HepG2 (cell line): ENCODE data around the gene ANKRD13D. TPM values are rescaled to one million over a fixed set of nuclear protein-coding genes. Genes with fewer than 3 reads are reported as not detected.

Source experiments
- ATAC-seq: fragments of 200-7000 bp; cut with Tn5 transposase; 3 replicates; pipeline ENCODE4 v1.9.1; 2020; ENCODE audit warnings: mild to moderate bottlenecking, moderate library complexity
- BruUV-seq: library from RNA; stranded (reverse); fragments of 400-500 nt; replicated peaks from 2 replicates; lab custom pipeline; 2021; lab: Mats Ljungman, UMichigan
- CTCF ChIA-PET: fragments of 300-600 bp; formaldehyde crosslinking; extraction: SDS; loops from one replicate; lab custom pipeline; 2021; ENCODE audit warnings: low total read pairs, inconsistent platforms, low intra/inter-chr PET ratio; lab: Yijun Ruan, JAX
- POLR2A ChIA-PET: fragments of 350-600 bp; sonication (Branson Sonifier 250); formaldehyde crosslinking; loops from one replicate; lab custom pipeline; 2020; ENCODE audit warnings: antibody characterized with exemption, inconsistent platforms; lab: Yijun Ruan, JAX
- DNase-seq: peaks from one replicate; pipeline ENCODE4 v3.0.0-alpha.2; 2015; ENCODE audit warnings: low spot score
- FAIRE-seq: peaks from 3 replicates; lab custom pipeline; 2011; peaks lifted over from hg19 to GRCh38; lab: Jason Lieb, UNC
- H2AFZ ChIP-seq: one replicate; pipeline ENCODE4 v1.6.1; 2011; ENCODE audit warnings: low read length, inconsistent platforms
- H3K27ac ChIP-seq: fragments of 300-600 bp; 3 replicates; pipeline ENCODE4 v1.8.0; 2011; ENCODE audit warnings: mixed run types, mild to moderate bottlenecking, mixed read lengths, low read length, inconsistent platforms; ENCODE audit not compliant: insufficient read depth; ENCODE audit errors: extremely low read length
- H3K27me3 ChIP-seq, 2 experiments: fragments of 200-600 bp in 1 of 2; 2 replicates in 1 of 2; 3 replicates in 1 of 2; pipeline versions ENCODE4 v1.6.0 to v1.8.0; 2011; ENCODE audit warnings: low read length in 2 of 2, mild to moderate bottlenecking in 2 of 2, moderate library complexity in 2 of 2, inconsistent platforms in 1 of 2; ENCODE audit not compliant: insufficient read depth in 2 of 2, control insufficient read depth in 1 of 2
- H3K36me3 ChIP-seq, 2 experiments: fragments of 200-600 bp in 1 of 2; replicated peaks in 1 of 2; 2 replicates in 1 of 2; 3 replicates in 1 of 2; pipeline versions ENCODE4 v1.5.1 to v1.8.0; 2011; ENCODE audit warnings: low read length in 2 of 2, inconsistent platforms in 1 of 2; ENCODE audit not compliant: insufficient read depth in 2 of 2, control insufficient read depth in 1 of 2
- H3K4me1 ChIP-seq: 2 replicates; pipeline ENCODE4 v1.5.1; 2012; ENCODE audit warnings: low read length, inconsistent platforms; ENCODE audit not compliant: insufficient read depth
- H3K4me2 ChIP-seq: 2 replicates; pipeline ENCODE4 v1.6.0; 2011; ENCODE audit warnings: low read depth, low read length, inconsistent platforms
- H3K4me3 ChIP-seq, 3 experiments: fragments of 200-600 bp in 1 of 3; sonication (generic), shearing (Covaris generic) in 1 of 3; replicated peaks in 1 of 3; 2 replicates each; pipeline ENCODE4 v1.5.1; 2011 to 2016; ENCODE audit warnings: low read length in 3 of 3, inconsistent platforms in 2 of 3, low read depth in 2 of 3, mild to moderate bottlenecking in 2 of 3, control low read depth in 1 of 3, mixed read lengths in 1 of 3; ENCODE audit not compliant: insufficient read depth in 1 of 3
- H3K79me2 ChIP-seq: one replicate; pipeline ENCODE4 v1.6.1; 2011; ENCODE audit warnings: low read length, inconsistent platforms; ENCODE audit not compliant: insufficient read depth
- H3K9ac ChIP-seq: 2 replicates; pipeline ENCODE4 v1.6.0; 2011; ENCODE audit warnings: mild to moderate bottlenecking, low read depth, low read length, inconsistent platforms; ENCODE audit not compliant: insufficient read depth
- H3K9me3 ChIP-seq: 2 replicates; pipeline ENCODE4 v1.5.1; 2012; ENCODE audit warnings: mild to moderate bottlenecking, low read length
- H4K20me1 ChIP-seq: 2 replicates; pipeline ENCODE4 v1.6.0; 2011; ENCODE audit warnings: inconsistent platforms, mild to moderate bottlenecking, low read length, moderate library complexity; ENCODE audit not compliant: insufficient read depth
- AGO2 ChIP-seq: fragments of 200-400 bp; formaldehyde crosslinking; optimal IDR thresholded peaks from 2 replicates; pipeline ENCODE3; 2017; ENCODE audit warnings: mild to moderate bottlenecking, low read depth, low read length, moderate library complexity
- ATF3 ChIP-seq: sonication (generic); formaldehyde crosslinking; IDR thresholded peaks from 2 replicates; pipeline ENCODE4 v1.4.0; 2020; ENCODE audit warnings: missing genetic modification reagents
- CREB1 ChIP-seq, 2 experiments: fragments of 450-650 bp in 1 of 2; IDR thresholded peaks; 2 replicates each; pipeline ENCODE4 v1.6.1; 2016 to 2017; ENCODE audit warnings: control low read depth in 1 of 2, mild to moderate bottlenecking in 1 of 2, missing compliant biosample characterization in 1 of 2, missing genetic modification characterization in 1 of 2
- HNRNPL ChIP-seq: fragments of 200-400 bp; formaldehyde crosslinking; IDR thresholded peaks from 2 replicates; pipeline ENCODE4 v1.6.1; 2017; ENCODE audit warnings: mild to moderate bottlenecking, low read depth, low read length
- SATB2 ChIP-seq: sonication (generic); formaldehyde crosslinking; IDR thresholded peaks from 2 replicates; pipeline ENCODE4 v1.5.0; 2020; ENCODE audit warnings: missing genetic modification reagents
- SMYD3 ChIP-seq: sonication (generic); formaldehyde crosslinking; IDR thresholded peaks from 2 replicates; pipeline ENCODE4 v1.8.1; 2023; ENCODE audit warnings: mild to moderate bottlenecking, missing genetic modification reagents
- SPEN ChIP-seq: sonication (generic); formaldehyde crosslinking; IDR thresholded peaks from 2 replicates; pipeline ENCODE4 v1.5.1; 2020; ENCODE audit warnings: low read depth, mild to moderate bottlenecking, missing genetic modification reagents
- ZIK1 ChIP-seq: sonication (generic); formaldehyde crosslinking; IDR thresholded peaks from 2 replicates; pipeline ENCODE4 v1.5.0; 2020; ENCODE audit warnings: mild to moderate bottlenecking, low read depth, missing genetic modification reagents, borderline replicate concordance
- WGBS: methylation state at CpG from one replicate; pipeline ENCODE4 v1.1.6; 2017; ENCODE audit warnings: low lambda C conversion rate; 5-methylcytosine and 5-hydroxymethylcytosine counted together
- in situ Hi-C: cut with HindIII; loops from 2 replicates; pipeline ENCODE4 v1.10.0; 2017; ENCODE audit warnings: low pct_unique_long_range_greater_than_20kb; ENCODE audit not compliant: extremely low pct_ligation_motif_present
- intact Hi-C: fragments of 100-400 bp; cut with micrococcal nuclease; formaldehyde crosslinking; loops from one replicate; pipeline ENCODE4 v1.10.0; 2022; ENCODE audit not compliant: unreplicated experiment
- polyA plus RNA-seq, 8 experiments: library from polyadenylated mRNA; depleted of rRNA in 3 of 8; stranded (reverse) in 7 of 8; unstranded in 1 of 8; fragments of >200 nt; fragmentation: Illumina TruSeq in 4 of 8; extraction: Trizol in 4 of 8; gene quantifications; 2 replicates each; pipeline versions ENCODE4 v1.2.1 to v1.2.3, GENCODE V29; 2011 to 2016; ENCODE audit warnings: low read depth in 4 of 8, missing spikeins in 1 of 8, mixed read lengths in 1 of 8; ENCODE audit not compliant: insufficient read depth in 1 of 8
- total RNA-seq, 5 experiments: library from RNA; depleted of rRNA; stranded (reverse); fragments of >200 nt; fragmentation: Illumina TruSeq; extraction: Trizol; gene quantifications; 2 replicates each; pipeline ENCODE4 v1.2.3, GENCODE V29; 2016; ENCODE audit warnings: low read depth in 1 of 5
- TF ChIP-seq, protein P1 (sequence below): IDR thresholded peaks from 2 replicates; pipeline ENCODE4 v1.6.1; 2016; ENCODE audit warnings: missing biosample characterization, missing genetic modification reagents, low read depth

Gene ANKRD13D
- total and polyA plus RNA-seq, 2 of the 13 experiments (the other 11 are each of a cell fraction or from before 2014, with no cell fraction given): 18.6 to 27.3 TPM

DNA sequence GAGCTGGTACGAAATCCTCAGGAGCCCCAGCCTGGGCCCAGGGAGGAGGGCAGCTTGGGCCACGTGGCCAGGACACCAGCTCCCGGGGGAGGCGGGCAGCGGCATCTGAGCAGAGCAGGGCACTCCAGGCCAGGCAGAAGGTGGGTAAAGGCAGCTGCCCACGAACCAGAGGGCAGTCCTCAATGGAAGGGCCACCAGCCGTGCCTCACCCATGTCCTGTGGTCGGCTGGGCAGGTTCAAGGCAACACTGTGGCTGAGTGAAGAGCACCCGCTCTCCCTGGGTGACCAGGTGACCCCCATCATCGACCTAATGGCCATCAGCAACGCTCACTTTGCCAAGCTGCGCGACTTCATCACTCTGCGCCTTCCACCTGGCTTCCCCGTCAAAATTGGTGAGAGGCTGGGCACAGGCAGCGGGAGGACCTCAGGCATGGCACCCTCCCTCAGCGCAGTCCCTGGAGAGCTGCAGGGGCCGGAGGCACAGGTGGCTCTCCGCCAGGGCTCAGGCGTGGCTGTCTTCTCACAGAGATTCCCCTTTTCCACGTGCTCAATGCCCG lies 11.7 kb downstream of the ANKRD13D start:
- DNase-seq (no peak), FAIRE-seq (no peak), ATAC-seq (no peak)
- H3K36me3 ChIP-seq: peaks cover 9 to 33% of the 10 kb centered on the region in 2 experiments; a peak in 4 of 5 replicates
- H4K20me1 ChIP-seq: no peaks in the 10 kb centered on the region
- H3K9me3 ChIP-seq: peaks cover 4% of the 10 kb centered on the region; the same call in 1 of the 2 replicates
- no peak overlapping the region for H3K4me2 ChIP-seq
- TF ChIP-seq SMYD3: no peak
- no peak for TF ChIP-seq SPEN (CRISPR knock-in tag)
- peak; percentile 23; the same call in 1 of the 2 replicates for TF ChIP-seq HNRNPL
- no peak for TF ChIP-seq SATB2 (CRISPR knock-in tag)
- TF ChIP-seq CREB1 (IDR thresholded peaks at IDR 0.05): no peak
- no peak for TF ChIP-seq CREB1 (CRISPR knock-in tag; IDR thresholded peaks at IDR 0.05)
- no peak overlapping the region for H3K27ac ChIP-seq
- intact Hi-C loops: loop anchor here (5.0 kb wide), 1 partner anchor 39 kb away; no protein-coding TSS in a partner anchor
- no peak overlapping the region for H2AFZ ChIP-seq
- no peaks in the 10 kb centered on the region for H3K27me3 ChIP-seq
- ChIA-PET POLR2A (no interaction called here), CTCF (no interaction called here)
- in situ Hi-C loops: no loop called here
- H3K4me3 ChIP-seq: no peak overlapping the region
- WGBS: 93% methylated on average over 3 of the region's 22 CpGs
- H3K9ac ChIP-seq: no peak overlapping the region
- peaks cover 20% of the 10 kb centered on the region for H3K4me1 ChIP-seq
- BruUV-seq: no TSS peak
- H3K79me2 ChIP-seq: peaks cover 5% of the 10 kb centered on the region

DNA sequence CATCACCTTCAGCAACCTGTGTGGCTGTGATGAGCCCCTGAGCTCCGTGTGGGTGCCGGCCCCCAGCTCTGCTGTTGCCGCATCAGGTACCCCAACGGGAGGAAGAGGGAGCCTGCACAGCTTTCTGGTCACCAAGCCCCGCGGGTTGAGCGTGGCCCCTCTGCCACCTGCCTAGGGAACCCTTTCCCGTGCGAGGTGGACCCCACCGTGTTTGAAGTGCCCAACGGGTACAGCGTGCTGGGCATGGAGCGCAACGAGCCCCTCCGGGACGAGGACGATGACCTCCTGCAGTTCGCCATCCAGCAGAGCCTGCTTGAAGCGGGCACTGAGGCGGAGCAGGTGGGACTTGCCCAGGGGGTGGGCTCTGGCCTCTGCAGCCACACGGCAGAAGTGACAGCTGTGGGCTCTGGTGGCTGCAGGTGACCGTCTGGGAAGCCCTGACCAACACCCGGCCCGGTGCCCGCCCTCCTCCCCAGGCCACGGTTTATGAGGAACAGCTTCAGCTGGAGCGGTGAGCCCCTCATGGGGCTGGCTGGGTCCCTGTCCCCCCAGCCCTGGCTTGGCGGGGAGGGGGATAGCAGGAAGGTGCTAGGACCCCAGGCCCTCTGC lies 12.3 kb downstream of the ANKRD13D start:
- Histone ChIP-seq H4K20me1 (no peaks in the 10 kb centered on the region), H3K79me2 (peaks cover 5% of the 10 kb centered on the region), H2AFZ (no peak overlapping the region), H3K4me2 (no peak overlapping the region), H3K4me3 (no peak overlapping the region), H3K27me3 (no peaks in the 10 kb centered on the region), H3K27ac (no peak overlapping the region), H3K9me3 (no peaks in the 10 kb centered on the region), H3K36me3 (peaks cover 9 to 32% of the 10 kb centered on the region in 2 experiments; a peak in 4 of 5 replicates), H3K4me1 (peaks cover 20% of the 10 kb centered on the region), H3K9ac (no peak overlapping the region)
- DNase-seq (no peak), ATAC-seq (no peak), FAIRE-seq (no peak)
- WGBS: 87% methylated on average over 3 of the region's 28 CpGs
- CTCF ChIA-PET: no interaction called here
- POLR2A ChIA-PET: interaction anchor here (3.5 kb wide), 1 partner anchor 10 kb away, joined by 66 read pairs; the partner anchor contains the start of gene ANKRD13D
- intact Hi-C loops: loop anchor here (5.0 kb wide), 1 partner anchor 39 kb away; no protein-coding TSS in a partner anchor
- in situ Hi-C loops: no loop called here
- no TSS peak for BruUV-seq
- TF ChIP-seq ZIK1 (CRISPR knock-in tag) (no peak), AGO2 (peak; percentile 76), ATF3 (no peak)
- TF ChIP-seq, protein P1, sequence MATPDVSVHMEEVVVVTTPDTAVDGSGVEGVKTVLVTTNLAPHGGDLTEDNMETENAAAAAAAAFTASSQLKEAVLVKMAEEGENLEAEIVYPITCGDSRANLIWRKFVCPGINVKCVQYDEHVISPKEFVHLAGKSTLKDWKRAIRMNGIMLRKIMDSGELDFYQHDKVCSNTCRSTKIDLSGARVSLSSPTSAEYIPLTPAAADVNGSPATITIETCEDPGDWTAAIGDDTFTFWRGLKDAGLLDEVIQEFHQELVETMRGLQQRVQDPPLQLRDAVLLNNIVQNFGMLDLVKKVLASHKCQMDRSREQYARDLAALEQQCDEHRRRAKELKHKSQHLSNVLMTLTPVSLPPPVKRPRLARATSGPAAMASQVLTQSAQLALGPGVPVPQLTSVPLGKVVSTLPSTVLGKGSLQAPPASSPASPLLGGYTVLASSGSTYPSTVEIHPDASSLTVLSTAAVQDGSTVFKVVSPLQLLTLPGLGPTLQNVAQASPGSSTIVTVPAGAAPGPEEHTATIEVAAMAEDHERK (CRISPR knock-in tag): no peak
